CD4-positive, alpha-beta T cell treated with Interleukin-15 for 4 hours (primary cell): ENCODE results near the gene SYNC.
"Not testable (repeated sequence)": the region's sequence is repeated elsewhere in the genome, so short reads cannot be mapped to it uniquely, and the experiment has no call there.

Source experiments
- DNase-seq: peaks from one replicate; pipeline ENCODE4 v3.0.0-alpha.2; 2020; ENCODE audit warnings: low spot score

SYNC gene

GRCh38 chr1:32724678-32725614 is 22.4 kb upstream of the SYNC start:
- peak; percentile 16 for DNase-seq

DNA sequence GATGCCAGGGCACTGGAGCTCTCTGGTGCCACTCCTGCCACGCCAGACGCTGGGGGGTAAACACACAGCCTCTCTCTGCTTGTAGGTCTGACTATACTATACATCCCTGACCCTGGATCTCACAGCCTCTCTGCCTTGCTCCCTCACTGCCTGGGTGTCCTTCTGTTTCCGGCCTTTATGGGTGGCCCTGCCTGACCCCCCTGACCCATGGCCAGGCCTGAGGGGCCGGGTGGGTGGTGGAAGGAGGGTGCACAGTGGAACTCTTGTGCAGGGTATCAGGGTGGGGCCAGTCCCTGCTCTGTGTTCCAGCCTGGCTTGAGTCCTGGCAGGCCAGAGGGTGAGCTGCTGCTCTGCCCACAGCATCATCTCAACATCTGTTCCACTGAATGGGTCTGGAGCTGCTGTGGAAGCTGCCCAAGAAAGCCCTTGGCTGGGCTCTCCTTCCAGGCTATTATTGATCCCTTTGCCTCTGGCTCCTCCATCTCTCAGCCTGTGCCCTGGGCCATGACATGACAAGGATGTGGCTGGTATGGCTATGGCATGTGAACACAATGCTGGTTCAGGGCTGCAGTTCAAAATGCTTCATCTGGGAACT is 17.2 kb upstream of the SYNC start:
- no peak for DNase-seq

DNA sequence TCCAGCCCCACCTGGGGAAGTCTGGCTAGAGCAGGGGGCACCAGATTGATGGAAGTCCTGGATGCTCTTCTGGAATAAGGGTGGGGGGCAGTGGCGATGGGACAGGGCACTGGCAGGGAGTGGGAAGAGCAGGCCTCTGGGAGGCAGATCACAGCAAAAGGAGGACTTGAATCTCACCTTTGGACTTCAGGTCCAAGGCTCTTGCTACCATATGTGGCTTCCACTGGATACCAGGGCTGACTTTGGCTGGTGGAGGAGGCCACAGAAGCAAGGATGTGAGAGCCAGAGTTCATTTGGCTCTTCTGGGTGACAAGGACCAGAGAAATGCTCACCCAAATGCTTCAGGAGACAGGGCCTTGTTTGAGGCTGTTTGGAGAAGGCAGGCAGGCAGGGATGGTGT is 16.0 kb upstream of the SYNC start:
- DNase-seq, result no peak

DNA sequence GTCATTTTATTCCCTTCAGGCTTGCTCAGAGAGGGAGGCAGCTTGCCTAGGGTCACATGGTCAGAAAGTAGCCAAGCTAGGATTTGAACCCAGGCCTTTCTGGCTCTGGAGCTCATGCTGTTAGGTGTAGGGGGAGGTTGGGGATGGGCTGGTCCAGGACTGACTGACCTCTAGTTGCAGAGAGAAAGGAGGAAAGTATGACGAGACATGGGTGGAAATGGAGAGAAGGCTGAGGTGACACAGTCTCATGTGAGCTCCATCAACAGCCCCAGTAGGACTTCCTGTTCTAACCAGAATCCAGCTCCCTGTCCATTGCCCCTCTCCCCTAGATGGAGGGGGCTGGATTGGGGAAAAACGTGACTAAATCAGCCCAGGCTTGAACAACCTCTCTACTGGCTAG is 15.5 kb upstream of the SYNC start:
- DNase-seq, result no peak

GRCh38 chr1:32717503-32717902 is 14.9 kb upstream of the SYNC start:
- DNase-seq, result no peak

DNA sequence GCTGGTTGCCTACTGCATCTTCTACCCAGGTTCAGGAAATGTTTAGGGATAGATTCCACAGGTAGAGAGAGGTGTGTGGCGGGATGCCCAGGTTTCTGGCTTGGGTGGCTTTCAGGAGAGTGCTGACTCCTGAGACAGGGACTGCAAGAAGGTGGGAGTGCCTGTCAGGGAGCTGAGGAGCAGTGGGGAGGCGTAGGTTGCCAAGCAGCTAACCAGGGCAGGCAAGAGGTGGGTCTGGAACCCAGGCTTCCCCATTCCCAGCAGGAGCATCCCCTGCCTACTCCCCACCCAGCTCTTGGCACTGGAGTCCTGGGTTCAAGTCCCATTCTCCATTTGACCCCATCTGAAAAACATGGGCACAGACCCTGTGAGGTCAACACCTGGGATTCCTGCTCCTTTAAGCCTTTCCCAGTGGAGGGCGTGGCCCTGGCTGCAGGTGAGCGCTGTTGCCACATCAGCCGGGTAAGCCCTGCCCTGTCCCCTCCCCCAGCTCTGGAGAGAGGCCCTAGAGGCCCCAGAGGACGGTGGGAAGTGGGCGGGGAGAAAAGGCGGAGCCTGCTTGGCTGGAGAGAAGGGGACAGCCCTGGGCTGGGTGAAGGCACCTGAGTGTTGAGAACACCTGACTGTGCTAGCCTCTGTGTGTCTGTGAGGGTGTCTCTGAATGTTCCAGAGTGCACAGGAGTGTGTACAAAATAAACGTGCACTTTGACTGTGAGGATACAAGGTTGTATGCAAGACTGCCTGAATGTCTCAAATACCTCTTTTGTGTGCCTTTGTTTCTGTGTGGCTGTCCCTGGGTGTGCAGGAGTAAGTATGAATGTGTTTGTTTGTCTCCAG is 14.0 kb upstream of the SYNC start:
- peak; percentile 38 for DNase-seq

GRCh38 chr1:32715901-32716311 is 13.3 kb upstream of the SYNC start:
- DNase-seq, result no peak

- no peak for DNase-seq
Observed at GRCh38 chr1:32714277-32714676, 11.7 kb upstream of the SYNC start.

- DNase-seq, result no peak
Observed at GRCh38 chr1:32713081-32713480, 10.5 kb upstream of the SYNC start.

DNA sequence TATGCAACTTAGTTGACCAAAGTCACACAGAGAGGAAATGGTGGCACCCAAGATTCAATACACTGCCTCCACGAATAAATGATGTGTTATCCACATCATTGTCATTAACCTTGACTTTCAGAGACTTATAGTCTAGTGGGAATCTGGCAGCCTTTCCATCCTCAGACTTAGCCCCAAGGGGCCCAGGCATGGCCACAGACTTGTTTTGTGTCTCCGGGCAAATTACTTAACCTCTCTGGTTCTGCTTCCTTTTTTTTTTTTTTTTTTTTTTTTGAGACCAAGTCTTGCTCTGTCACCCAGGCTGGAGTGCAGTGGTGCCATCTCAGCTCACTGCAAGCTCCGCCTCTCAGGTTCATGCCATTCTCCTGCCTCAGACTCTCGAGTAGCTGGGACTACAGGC is 8.7 kb upstream of the SYNC start:
- not testable (repeated sequence) for DNase-seq

- DNase-seq, result no peak
Observed at GRCh38 chr1:32709476-32709875, 6.9 kb upstream of the SYNC start.

DNA sequence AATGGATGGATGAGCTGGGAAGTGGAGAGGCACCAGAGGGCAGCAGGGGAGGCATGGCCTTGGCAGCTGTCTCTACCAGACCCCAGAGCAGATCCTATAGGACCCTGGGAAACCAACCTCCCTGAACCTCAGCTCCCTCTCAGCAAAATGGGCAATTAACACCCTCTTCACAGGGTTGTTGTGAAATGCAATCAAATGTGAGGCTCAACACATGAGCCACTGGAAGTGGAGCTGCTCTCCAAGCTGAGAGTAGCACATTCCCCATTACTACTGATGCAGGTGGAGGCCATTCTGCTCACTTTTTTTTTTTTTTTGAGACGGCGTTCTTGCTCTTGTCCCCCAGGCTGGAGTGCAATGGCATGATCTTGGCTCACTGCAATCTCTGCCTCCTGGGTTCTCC is 6.5 kb upstream of the SYNC start:
- no peak for DNase-seq

- DNase-seq, result no peak
Observed at GRCh38 chr1:32706491-32706890, 3.9 kb upstream of the SYNC start.

GRCh38 chr1:32705516-32705915 is 2.9 kb upstream of the SYNC start:
- DNase-seq, result no peak

DNA sequence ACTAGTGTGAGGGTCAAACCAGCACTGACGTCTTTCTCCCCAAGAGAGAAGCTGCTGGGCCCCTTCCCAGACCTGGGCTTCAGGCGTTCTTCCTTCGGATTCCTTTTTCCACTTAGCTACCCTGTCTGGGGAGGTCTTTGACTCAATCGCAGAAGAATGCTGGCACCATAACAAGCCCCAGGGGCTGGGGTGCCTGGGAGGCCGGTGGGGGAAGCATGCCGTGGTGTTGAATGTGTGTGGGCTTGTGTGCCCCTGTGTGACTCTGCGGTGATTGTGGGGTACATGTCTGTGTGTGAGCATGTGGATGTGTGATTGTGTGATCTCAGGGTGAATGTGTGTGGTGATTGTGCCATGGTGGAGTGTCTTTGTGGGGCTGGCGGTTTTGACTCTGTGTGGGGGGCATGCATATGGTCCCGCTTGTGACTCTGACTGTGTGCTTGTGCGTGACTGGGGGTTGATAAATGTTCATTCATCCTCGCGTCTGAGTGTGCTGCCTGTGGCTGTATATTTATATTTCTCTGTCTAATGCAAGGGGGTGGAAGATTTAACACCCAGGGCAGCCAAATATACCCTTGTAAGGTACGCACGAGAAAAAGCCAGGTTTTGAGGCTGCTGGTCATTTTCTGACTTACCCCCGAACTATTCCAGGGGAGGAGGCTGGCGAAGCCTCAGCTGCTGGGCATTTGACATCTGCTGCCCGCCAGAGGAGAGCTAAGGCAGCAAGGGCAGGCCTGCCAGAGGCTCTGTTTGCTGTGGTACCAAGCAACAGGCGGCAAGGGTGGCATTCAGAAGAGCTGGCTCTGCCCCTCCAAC is 1.1 kb upstream of the SYNC start:
- no peak for DNase-seq

DNA sequence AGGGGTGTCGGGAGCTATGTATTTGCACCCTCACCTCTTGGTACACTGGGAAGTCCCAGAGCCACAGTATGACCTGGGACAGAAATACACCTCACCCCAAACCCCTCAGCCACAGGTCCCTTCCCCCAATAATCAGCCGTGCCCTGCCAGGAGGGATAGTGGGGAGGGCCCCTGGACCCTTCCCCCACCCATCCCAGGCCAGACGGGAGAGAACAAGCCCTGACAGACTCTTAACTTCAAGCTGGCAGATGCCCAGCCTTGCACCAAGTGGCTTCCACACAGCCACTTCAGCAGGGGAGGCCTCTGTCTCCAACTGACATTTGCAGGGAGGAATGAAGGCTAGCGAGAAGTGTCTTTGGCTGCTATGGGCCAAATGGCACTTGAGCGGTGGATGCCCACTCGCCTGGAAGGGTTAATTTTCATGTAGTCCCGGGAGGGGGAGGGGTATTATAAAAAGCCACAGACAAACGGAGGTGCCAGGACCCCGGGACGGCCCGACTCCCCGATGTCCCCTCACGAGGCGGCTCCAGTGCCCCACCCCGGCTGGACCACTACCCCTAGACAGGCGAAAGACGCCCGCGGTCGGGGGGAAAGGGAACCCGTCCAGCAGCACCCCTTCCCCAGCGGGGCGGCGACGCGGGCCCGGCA is 495 bp downstream of the SYNC start:
- DNase-seq, result no peak

GRCh38 chr1:32701421-32701911 is 1.1 kb downstream of the SYNC start:
- DNase-seq, result no peak

DNA sequence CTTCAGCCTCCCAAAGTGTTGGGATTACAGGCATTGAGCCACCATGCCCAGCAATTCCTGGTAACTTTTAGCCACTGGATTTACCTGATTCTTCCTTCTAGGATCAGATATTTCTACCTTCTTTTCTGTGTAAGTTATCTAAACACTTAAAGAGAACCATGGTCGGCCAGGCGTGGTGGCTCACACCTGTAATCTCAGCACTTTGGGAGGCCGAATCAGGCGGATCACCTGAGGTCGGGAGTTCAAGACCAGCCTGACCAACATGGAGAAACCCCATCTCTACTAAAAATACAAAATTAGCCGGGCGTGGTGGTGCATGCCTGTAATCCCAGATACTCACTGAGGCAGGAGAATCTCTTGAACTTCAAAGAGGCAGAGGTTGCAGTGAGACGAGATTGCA is 5.6 kb downstream of the SYNC start:
- DNase-seq, result not testable (repeated sequence)

GRCh38 chr1:32696041-32696440 is 6.5 kb downstream of the SYNC start:
- DNase-seq, result no peak

GRCh38 chr1:32695098-32695904 is 7.3 kb downstream of the SYNC start:
- DNase-seq, result no peak
